Right lobe of liver (tissue), 6 donors: ENCODE results near the gene KLHL22. TPM values are rescaled to one million over a fixed set of nuclear protein-coding genes. Genes with fewer than 3 reads are reported as not detected.

Experiments
- ATAC-seq, 4 donors: fragments of 200-7000 bp; cut with Tn5 transposase; one replicate each; pipeline ENCODE4 v1.9.1; 2020; ENCODE audit warnings: mild to moderate bottlenecking in 4 of 4, moderate library complexity in 4 of 4
- DNase-seq, 3 donors: peaks; one replicate each; pipeline ENCODE4 v3.0.0-alpha.2; 2020
- H3K27ac ChIP-seq, 3 donors: fragments of 200-600 bp; one replicate each; pipeline ENCODE4 v1.8.0; 2022
- H3K27me3 ChIP-seq, 2 donors: fragments of 200-600 bp; one replicate each; pipeline ENCODE4 v1.8.0; 2022
- H3K36me3 ChIP-seq, 4 donors: fragments of 200-600 bp; sonication (generic) in 1 of 4; one replicate each; pipeline versions ENCODE4 v1.5.1 to v1.8.0; 2017 to 2022; ENCODE audit warnings: control low read depth in 1 of 4
- H3K4me1 ChIP-seq, 4 donors: fragments of 200-600 bp; sonication (generic) in 1 of 4; one replicate each; pipeline versions ENCODE4 v1.5.1 to v1.8.0; 2017 to 2022; ENCODE audit warnings: control low read depth in 1 of 4
- H3K4me3 ChIP-seq, 3 donors: fragments of 200-600 bp; one replicate each; pipeline ENCODE4 v1.8.0; 2022
- H3K9me3 ChIP-seq, 4 donors: fragments of 200-600 bp; sonication (generic) in 1 of 4; one replicate each; pipeline versions ENCODE4 v1.5.1 to v1.8.0; 2017 to 2022; ENCODE audit warnings: control low read depth in 1 of 4
- CTCF ChIP-seq, 4 donors: fragments of 200-600 bp in 3 of 4; fragments of 450-650 bp in 1 of 4; IDR thresholded peaks; one replicate each; pipeline versions ENCODE4 v1.5.1 to v1.8.0; 2016 to 2022; ENCODE audit warnings: antibody characterized with exemption in 4 of 4, mild to moderate bottlenecking in 2 of 4
- POLR2A ChIP-seq: fragments of 450-650 bp; IDR thresholded peaks from one replicate; pipeline ENCODE4 v1.6.1; 2017; ENCODE audit warnings: antibody characterized with exemption, mild to moderate bottlenecking
- WGBS: methylation state at CpG from one replicate; pipeline ENCODE4 v1.1.6; 2018; ENCODE audit warnings: low coverage, low lambda C conversion rate; ENCODE audit not compliant: insufficient coverage; ENCODE audit errors: missing lambda C conversion rate; 5-methylcytosine and 5-hydroxymethylcytosine counted together
- intact Hi-C, 2 donors: fragments of 100-400 bp; cut with DNase I; formaldehyde crosslinking; loops; one replicate each; pipeline versions ENCODE4 v1.11.2 to v1.14.1; 2022
- total RNA-seq, 6 experiments: library from RNA; depleted of rRNA in 2 of 6; stranded (reverse); fragments of >200 nt in 2 of 6; fragmentation: NEBNext Ultra II Directional in 3 of 6; extraction: Animal tissue kit (Norgen Biotek cat#: 25700) in 3 of 6; gene quantifications; one replicate each; pipeline versions ENCODE4 v1.1.0 to v1.2.4, GENCODE V29; 2016 to 2023
- donor health status: DM: no; HTN: yes; CAD: no.
- donor health status: DM: no; HTN: no; CAD: no.
- donor health status: DM: no; HTN: no; CAD: no.
- donor health status: DM: no; HTN: yes; CAD: no.
- donor health status: DM: no; HTN: yes; CAD: no.

The KLHL22 gene
- total RNA-seq, 6 experiments from 2014 or later, result 9.0 to 14.2 (median 10.2) TPM

- peaks cover 0 to 11% (median 0%) of the 10 kb centered on the region in 4 donors for H3K36me3 ChIP-seq
- ATAC-seq (no peak), DNase-seq (peak in 1 of 3 donors; percentile 27)
- peaks cover 0 to 5% (median 3%) of the 10 kb centered on the region in 4 donors for H3K4me1 ChIP-seq
- WGBS, result 74% methylated on average over 2 of the region's 3 CpGs
- H3K27me3 ChIP-seq, result no peaks in the 10 kb centered on the region
- no peak overlapping the region for H3K4me3 ChIP-seq
- intact Hi-C loops, result no loop called here
- no peaks in the 10 kb centered on the region for H3K9me3 ChIP-seq
- no peak overlapping the region for H3K27ac ChIP-seq
- TF ChIP-seq POLR2A (no peak), CTCF (IDR thresholded peaks at IDR 0.05) (no peak)
These were observed 87.8 kb downstream of the KLHL22 start for GRCh38 chr22:20407829-20408228.

- no peak overlapping the region for H3K4me3 ChIP-seq
- no peaks in the 10 kb centered on the region for H3K9me3 ChIP-seq
- ATAC-seq (no peak), DNase-seq (peak in 1 of 3 donors; percentile 17)
- H3K27ac ChIP-seq, result no peak overlapping the region
- H3K36me3 ChIP-seq, result peaks cover 0 to 11% (median 0%) of the 10 kb centered on the region in 4 donors
- H3K4me1 ChIP-seq, result peaks cover 0 to 7% (median 3%) of the 10 kb centered on the region in 4 donors
- intact Hi-C loops, result no loop called here
- H3K27me3 ChIP-seq, result no peaks in the 10 kb centered on the region
- TF ChIP-seq CTCF (IDR thresholded peaks at IDR 0.05) (no peak), POLR2A (no peak)
- 86% methylated on average over 2 of the region's 13 CpGs for WGBS
These were observed 88.7 kb downstream of the KLHL22 start for GRCh38 chr22:20406686-20407408.

- ATAC-seq (no peak), DNase-seq (peak in 1 of 3 donors; percentile 36)
- Histone ChIP-seq H3K27ac (no peak overlapping the region), H3K36me3 (peaks cover 0 to 11% (median 0%) of the 10 kb centered on the region in 4 donors), H3K4me1 (peaks cover 0 to 7% (median 3%) of the 10 kb centered on the region in 4 donors), H3K4me3 (no peak overlapping the region), H3K9me3 (no peaks in the 10 kb centered on the region), H3K27me3 (no peaks in the 10 kb centered on the region)
- TF ChIP-seq POLR2A, result no peak
- intact Hi-C loops, result no loop called here
- 100% methylated on average over 1 of the region's 62 CpGs for WGBS
These were observed 89.5 kb downstream of the KLHL22 start for GRCh38 chr22:20405931-20406685.

- ATAC-seq (no peak), DNase-seq (peak in 1 of 3 donors; percentile 42)
These were observed 90.2 kb downstream of the KLHL22 start for GRCh38 chr22:20405291-20405930.

More at GRCh38 chr22:20405291-20405930, 90.2 kb downstream of the KLHL22 start:
- TF ChIP-seq POLR2A (no peak), CTCF (IDR thresholded peaks at IDR 0.05) (no peak)
- no peak overlapping the region for H3K4me3 ChIP-seq
- no peak overlapping the region for H3K27ac ChIP-seq
- H3K9me3 ChIP-seq, result no peaks in the 10 kb centered on the region
- peaks cover 0 to 7% (median 3%) of the 10 kb centered on the region in 4 donors for H3K4me1 ChIP-seq
- H3K36me3 ChIP-seq, result peaks cover 0 to 11% (median 0%) of the 10 kb centered on the region in 4 donors
- WGBS, result 98% methylated on average over 16 of the region's 45 CpGs
- intact Hi-C loops, result no loop called here
- no peaks in the 10 kb centered on the region for H3K27me3 ChIP-seq
